AG08395 (cell line): ENCODE measurements around the gene PRSS27.

Experiments
- DNase-seq: peaks from one replicate; pipeline ENCODE4 v3.0.0; 2012; ENCODE audit warnings: mixed read lengths, low spot score

PRSS27 gene

DNA sequence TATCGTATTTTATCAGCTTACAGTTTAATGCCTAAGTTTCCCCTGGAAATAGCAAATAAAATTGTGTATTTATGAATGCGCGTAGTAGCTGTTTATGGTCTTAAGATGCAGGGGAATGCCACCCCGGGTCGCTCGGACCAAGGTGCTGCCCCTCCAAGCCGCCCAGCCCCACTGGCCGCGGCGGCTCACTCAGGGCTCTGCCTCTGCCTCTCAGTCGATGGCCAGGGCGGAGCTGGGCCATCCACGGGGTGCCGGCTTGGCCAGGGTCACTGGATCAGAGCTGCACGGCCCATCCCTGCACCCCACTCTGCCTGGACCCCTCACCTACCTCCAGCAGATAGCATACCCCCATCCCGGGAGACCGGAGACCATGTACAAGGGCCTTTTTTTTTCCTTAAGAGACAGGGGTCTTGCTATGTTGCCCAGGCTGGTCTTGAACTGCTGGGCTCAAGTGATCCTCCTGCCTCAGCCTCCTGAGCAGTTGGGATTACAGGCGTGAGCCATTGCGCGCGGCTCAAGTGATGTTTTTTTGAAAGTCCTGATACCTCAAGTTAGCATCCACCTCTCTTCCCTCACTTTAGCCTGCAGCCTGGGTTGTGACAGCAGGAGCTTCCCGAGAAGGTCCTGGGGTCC lies 11.0 kb downstream of the PRSS27 start:
- DNase-seq = no peak

DNA sequence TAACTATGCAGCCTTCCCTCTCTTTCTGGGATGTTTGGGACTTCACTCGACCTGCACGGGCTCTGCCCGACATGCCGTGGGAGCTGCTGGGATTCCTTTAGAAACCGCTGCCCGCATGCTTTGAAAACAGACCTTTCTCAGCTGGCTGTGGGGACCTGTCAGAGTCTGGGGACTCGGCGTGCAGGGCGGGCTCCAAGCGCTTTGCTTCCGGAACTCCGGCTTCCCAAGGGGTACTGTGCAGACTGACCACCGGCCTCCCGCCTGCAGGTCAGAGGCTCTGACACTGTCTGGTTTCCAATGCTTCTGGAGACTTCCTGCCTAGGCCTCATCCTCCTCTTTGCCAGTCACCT lies 11.8 kb downstream of the PRSS27 start:
- DNase-seq = no peak

DNA sequence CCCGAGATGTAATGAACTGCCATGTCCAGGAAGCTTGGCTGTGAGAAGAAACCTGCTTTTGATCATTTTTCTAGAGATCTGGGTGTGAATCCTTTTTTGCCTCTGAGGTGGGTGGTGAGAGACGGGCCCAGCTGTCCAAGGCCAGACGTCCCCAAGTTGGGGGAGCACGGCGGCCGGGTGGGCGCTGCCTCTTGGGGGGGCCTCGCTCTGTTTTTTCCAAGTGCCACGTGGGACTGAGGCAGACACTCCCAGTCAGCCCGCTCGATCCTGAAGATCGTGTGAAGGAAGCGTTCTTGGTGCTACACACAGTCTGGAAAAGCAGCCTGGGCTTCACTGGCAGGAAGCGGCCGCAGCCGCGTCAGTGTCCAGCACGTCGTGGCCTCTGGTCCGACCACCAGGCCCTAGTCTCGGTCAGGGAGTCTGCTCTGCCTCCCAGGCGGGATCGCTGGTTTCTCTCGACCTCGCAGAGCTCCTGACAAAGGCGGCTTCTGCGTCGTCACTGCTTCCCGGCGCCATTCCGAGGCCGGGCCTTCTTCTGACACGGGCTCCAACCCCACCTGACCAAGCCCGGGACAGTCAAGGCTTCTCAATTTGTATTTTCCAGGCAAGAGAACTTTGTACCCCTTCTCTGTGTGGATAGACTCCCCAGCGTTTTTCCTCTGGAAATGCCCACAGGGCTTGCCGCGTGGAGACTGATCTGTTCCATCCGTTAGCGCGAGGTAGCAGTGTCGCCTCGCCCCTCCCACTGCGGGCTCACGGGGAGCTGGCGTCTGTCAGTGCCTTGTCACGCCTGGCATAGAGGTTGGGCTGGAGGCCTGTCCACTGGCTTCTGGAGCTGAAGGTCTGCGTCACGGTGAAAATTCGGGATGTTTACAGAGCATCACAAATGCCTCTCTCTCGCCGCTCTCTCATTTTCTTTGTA lies 12.4 kb downstream of the PRSS27 start:
- no peak for DNase-seq

DNA sequence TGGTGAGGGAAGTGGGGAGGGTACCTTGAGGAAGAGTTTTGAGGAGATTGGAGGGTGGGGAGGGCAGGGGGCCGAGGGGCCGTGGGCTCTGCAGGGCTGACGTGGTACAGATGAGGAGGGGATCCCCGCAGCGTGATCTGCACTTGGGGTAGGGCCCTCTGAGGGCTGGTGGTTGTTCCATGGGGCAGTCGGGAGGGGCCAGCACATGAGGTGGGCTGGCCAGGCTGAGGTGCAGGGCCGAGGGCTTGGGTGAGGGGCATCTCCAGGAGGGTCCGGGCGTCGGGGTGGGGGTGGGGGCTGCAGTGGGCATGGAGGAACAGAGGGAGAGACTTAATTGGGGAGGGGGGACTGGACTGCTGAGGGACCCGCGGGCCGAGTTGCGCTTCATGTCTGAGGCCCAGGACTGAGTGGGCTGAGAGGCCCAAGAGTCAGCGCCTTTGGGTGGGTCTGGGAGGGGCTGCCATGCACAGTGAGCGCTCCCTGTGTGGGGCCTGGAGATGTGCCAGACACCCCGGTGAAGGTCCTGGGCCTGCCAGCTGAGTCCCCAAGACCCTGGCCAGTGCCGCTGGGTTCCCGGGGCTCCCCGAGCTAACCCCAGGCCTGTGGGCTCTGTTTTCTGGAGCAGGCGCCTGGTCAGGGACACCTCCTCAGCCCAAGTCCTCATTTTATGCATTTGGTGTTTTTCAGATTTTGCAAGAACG lies 13.3 kb downstream of the PRSS27 start:
- DNase-seq = no peak

DNA sequence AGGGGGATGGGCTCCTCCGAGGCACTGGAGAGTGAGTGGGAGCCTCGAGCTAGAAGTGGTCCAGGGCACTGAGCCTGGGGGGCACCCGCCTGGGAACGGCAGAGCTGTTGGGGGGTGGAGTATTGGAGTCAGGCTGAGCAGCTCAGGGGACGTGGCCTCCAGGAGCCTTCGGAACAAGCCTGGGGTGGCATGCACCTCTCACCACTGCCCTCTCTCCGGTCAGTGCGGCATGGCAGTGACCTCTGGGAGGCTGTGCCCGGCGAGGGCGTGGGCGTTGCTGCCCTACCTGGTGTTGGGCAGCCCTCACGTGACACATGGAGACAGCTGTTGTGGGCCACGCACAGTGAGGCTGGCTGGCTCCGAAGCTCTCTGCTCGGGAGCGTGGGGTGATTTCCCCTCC lies 13.9 kb downstream of the PRSS27 start:
- DNase-seq = no peak

DNA sequence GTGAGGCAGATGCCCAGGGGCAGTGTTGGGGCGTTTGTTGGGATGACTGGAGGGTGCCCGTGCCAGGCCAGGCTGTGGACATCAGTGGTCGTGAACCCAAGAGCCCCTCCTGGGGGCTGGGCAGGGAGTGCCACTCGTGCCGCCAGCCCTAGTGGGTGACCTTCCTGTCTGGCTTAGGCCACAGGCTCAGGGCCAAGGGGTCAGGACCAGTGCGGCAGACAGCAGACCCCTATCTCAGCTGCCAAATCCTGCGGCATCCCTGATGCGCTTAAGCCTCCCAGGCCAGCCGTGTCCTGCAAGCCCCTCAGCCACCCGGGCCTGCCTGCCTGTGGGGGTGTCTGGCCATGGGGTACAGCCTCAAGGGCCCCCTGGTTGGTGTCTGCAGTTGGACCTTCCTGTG lies 14.7 kb downstream of the PRSS27 start:
- no peak for DNase-seq

DNA sequence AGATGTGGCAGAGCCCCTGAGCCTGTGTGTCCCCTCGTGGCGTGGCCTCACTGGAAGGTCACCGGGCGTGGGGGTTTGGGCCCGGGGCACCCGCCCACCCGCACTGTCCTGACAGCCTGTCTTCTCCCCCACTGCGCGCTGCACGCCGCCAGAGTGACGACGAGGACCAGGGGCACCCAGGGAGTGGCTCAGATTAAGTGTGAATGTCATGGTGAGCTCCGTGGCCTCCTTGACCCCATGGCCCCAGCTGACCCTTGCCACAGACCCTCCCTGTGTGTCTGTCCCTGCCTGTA lies 15.1 kb downstream of the PRSS27 start:
- no peak for DNase-seq

DNA sequence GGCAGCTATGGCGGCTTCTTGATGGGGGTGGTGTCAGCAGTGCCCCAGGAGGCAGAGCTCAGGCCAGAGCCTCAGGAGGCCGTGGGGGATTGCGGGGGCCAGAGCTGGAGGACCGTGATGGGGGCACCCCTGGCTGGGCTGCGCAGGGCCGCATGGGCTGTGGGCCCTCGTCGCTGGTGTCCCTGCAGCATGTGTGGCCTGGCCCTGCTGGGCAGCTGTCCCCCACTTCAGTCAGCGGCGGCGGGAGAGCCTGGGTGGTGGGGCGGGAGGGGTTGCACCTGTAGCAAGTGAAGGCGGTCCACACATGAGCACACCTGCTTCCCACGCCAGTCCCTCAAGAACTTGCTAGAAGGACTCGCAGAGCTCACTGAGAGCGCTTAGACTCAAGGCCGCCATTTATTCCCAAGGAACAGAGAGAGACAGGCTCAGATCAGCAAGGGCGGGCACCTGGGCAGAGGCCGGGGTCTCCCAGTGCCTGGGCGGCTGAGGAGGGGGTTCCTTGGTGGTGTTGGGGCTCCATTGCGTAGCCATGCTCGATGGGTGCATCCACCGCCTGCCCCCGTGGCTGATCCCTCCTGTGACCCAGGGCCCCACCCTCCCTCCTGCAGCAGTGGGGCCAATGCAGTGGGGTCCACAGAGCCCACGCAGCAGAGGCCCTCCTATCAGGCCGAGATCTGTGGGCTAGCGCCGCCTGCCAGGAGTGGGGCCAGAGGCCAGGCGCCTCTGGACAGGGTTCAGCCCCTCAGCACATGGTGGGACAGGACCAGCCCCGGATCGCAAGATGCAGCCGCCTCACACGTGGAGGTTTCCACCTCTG lies 15.7 kb downstream of the PRSS27 start:
- no peak for DNase-seq

DNA sequence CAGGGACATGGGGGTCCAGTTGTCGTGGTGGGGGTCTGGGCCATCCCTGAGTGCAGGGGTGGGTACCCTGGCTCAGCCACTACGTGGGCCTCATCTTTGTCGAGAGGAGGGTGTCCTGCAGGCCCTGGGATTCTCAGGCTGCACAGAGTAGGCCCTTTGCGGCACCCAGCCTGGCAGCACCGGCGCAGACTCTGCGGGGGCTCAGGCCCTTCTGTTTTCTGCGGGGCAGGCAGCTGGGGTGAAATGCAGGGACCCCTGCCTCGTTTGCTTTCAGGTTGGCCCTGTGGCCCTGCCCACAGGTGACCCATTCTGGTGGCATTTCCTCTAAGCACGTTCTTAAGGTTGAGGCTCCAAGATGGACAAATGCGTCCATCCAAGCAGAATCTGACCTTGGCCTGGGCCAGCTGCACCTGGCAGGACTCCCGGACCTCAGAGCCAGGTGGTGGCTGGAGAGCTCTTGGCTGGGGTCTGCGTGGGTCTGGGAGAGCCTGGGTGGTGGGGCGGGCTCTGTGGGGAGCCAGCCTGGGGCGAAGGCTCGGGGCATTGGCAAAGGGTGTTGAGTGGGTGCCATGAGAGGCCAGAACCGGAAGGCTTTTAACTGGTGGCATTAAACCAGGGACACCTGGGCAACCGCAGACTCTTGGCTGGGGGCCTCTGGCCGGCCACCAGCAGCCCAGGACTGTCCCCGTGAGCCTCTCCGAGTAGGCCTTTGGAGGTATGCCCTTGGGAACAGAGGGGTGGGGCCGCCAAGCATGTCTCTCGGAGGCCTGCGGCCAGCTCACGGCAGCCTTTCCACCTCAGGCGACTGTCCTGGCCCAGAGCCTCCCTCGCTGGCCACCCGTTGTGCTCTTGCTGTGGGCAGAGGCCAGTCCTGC lies 16.9 kb downstream of the PRSS27 start:
- no peak for DNase-seq

DNA sequence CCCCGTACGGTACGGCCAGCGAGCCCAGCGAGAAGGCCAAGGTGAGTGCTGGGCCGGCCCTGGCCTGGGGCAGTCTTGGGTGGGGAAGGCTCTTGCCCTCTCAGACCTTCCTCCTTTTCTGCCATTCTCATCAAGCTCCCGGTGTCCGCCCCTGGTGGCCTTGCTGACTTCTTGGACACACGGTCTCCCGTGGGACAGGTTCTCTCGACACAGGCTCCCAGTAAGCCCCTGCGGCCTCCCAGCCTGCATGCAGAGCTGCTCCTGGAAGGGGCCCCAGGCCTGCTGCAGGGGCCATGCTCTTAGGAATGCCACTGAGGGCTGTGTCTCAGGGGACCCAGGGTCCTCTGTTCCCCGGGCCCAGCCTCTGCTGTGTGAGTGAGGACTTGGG lies 17.6 kb downstream of the PRSS27 start:
- no peak for DNase-seq

DNA sequence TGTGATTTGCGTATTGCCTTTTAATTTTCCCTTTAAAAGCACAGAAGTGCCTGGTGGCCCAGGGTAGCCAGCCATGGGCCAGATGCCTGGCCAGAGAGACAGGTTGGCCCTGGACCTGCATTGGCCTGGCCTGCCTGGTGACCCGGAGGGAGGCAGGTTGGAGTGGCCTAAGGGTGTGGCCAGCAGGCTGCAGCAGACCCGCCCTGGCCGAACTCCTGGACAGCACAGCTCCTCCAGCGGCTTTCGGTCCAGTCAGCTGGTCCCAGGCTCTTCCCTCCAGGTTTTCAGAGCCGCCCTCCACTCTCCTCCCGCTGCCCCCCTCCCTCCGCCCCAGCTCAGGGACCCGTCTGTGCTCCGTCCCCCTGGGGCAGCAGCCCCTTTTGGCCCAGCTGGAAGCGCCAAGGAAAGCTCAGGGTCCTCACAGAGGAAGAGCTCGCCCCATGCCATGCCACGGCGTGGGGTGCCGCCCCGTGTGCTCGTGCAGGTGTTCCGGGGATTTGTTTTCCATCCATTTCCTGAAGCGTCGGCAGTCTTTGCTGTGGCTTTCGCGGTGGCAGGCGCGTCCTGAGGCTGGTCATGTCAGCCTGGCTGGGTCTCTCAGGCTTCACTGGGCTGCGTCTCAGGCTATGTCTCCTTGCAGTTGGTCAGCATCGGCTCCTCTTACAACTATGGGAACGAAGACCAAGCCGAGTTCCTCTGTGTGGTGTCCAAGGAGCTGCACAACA lies 18.1 kb downstream of the PRSS27 start:
- no peak for DNase-seq

DNA sequence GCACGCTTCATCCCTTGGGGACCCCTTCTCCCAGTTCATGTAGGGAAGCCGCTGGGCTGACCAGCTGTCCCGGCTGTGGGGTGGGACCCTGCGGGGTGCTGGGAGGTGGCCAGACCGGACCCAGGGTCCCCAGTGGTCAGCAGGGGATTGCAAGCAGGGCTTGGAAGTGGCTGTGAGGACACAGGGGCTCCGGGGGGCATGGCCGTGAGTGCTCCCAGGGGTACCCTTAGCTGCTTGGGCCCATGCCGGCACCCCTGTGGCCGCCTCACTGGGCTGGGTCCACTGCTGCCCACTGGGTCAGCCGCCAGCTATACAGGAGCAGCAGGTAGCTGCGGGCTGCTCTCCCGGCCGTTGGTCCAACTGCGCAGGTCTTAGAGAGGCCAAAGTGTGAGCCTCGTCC lies 18.8 kb downstream of the PRSS27 start:
- no peak for DNase-seq

DNA sequence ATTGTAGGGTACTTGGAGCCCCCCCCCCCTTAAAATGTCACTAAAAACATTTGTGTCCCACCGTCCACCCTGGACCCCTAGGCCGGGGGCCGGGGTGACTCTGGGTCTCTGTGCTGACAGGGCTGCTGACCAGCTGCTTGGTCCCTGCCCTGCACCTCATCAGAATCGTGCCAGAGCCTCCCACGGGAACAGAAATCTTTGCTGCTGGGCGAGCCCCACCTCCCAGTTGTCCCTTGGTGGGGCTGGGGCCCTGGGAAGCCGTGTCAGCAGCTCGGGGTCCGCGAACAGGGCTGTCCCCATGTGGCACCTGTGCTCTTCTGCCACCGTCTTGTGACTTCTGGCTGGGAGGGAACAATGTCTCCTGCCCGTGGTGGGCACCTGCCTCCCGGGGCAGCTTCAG lies 19.2 kb downstream of the PRSS27 start:
- DNase-seq = no peak

DNA sequence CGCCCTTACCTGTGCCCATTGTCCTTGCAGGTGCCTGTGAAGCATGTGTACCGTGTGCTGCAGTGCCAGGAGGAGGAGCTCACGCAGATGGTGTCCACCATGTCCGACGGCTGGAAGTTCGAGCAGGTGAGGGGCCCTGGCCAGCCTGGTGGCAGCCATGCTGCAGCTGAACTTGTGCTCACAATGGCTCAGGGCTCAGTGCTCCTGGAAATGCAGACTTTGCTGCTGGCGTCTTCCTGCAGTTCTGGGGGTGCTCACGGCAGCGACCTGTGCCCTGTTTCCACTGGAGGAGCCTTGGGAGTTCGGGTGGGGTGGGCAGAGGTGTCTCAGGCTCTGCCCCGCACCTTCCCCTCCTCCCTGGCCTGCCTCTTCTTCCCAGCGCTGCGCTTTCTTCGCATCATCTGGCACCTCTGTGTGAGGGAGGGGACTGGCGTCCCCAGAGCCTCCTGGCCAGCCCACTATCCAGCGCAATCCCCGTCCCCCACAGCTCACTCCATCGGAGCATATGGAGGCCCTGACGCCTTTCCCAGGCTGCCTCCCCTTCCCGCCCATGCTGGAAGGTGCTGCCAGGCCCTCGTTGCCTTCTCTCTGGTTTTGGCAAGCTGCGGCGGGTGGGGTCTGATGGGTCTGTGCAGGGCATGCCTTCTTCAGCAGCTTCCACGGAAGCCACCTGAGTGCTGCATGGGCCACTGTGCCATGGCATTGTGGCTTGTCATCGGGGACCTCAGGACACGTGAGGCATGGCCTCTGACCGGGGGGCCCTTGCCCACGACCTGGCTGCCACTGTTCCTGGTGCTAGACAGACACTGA lies 20.0 kb downstream of the PRSS27 start:
- no peak for DNase-seq

DNA sequence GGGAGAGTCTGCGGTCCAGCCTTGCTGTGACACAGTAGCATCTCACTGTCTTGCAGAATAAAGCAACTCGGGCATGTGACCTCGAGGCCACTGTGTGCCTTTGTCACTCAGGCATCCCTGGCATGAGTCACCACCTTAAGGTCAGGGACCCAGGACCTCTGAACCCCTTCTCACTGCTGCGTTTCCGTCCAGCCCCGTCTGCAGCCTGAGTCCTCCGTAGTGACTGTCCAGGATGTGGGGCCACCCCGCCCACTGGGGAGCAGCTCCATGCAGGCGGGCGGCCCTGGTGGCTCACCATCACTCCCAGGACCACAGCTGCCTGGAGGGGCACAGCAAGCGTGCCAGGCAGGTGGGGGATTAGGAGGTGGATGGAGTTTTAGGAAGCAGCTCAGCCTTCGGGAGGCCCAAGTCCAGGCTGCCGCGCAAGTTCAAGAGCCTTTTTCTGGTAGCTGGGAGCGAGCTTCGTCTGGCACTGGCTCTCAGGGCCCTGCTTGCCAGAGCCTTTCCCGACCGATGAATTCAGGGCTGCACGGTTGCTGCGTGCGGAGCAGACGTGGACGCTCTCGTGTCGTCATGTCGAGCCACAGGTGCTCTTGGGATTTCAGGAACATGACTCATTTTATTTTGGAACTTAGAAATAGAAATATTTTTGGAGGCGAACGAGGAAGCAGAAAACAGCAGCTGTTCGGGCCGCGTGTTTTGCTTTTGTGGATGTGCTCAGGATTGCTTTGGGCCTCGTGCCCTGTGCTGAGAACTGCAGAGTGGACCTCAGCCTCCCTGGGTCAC lies 20.9 kb downstream of the PRSS27 start:
- no peak for DNase-seq

DNA sequence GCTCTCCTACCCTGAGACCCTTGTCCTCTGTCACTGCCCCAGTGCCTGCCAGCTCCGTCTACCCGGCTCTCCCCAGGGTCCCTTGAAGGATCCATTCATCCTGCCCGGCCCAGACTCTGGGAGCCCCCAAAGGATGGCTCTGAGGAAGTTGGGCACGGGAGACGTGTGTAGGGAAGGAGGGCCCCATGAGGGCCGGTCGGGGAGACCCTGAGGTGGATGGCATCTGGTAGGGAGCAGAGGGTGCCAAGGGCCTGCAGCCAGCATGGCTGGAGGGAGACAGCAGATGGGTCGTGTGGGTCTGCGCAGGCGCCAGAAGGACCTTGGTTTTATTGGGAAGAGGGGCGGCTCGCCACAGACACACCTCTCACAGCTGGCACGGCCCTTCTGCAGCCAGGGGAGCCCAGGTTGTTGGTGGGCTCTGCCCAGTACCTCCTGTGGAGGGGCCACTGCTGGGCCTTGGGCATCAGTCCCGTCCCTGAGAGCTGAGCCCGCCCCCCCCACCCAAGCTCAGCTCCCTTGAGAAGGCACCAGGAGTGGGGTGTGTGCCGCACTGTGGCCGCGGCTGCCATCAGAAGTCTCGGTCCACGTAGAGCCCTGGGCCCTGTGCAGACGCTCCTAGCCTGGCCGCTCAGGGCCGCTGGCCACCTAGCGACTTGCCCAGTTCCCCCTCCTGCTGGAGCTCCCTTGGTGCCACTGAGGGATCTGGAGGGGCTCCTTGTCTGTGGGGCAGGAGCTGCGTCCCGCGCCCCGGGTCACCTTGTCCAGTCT lies 21.7 kb downstream of the PRSS27 start:
- DNase-seq = no peak

DNA sequence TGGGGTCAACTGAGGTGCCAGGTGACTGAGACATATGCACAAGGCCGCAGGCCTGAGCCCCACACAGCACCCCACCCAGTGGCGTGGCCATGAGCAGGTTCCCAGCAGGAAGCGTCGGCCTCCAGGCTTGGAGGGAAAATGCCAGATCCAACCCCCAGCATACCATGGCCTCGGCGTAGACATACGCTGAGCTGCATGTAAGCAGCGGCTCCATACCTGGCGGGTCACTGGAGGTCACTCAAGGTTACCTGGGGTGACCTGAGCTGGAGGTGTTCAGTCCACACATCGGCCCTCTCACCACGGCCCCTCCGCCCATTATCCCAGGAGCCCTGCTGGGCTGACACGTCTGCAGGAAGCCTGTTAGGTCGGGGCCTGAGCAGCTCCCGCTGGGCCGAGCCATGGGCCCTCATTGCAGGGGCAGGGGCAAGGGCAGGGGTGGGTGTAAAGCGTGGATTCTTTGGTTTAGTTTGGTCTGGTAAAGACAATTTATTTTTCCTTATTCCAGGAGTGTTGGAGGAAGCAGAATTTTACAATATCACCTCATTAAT lies 22.5 kb downstream of the PRSS27 start:
- no peak for DNase-seq
